Gastroesophageal sphincter (tissue), 4 donors: Measurements from ENCODE around the gene REX1BD. TPM values are rescaled to one million over a fixed set of nuclear protein-coding genes. Genes with fewer than 3 reads are reported as not detected.

Experiments
- ATAC-seq: fragments of 150-250 bp; one replicate; pipeline ENCODE4 v1.9.1; 2016; ENCODE audit warnings: mild to moderate bottlenecking, moderate library complexity
- H3K27ac ChIP-seq, 4 donors: fragments of 200-600 bp; sonication (generic) in 3 of 4; 1 replicate in 3 of 4; 2 replicates in 1 of 4; pipeline ENCODE4 v1.5.1; 2016 to 2019
- H3K27me3 ChIP-seq: fragments of 200-600 bp; sonication (generic); one replicate; pipeline ENCODE4 v1.5.1; 2019
- H3K36me3 ChIP-seq, 2 donors: fragments of 200-600 bp; sonication (generic); one replicate each; pipeline ENCODE4 v1.5.1; 2019; ENCODE audit warnings: control low read depth in 1 of 2
- H3K4me1 ChIP-seq, 3 donors: fragments of 200-600 bp; sonication (generic); 1 replicate in 2 of 3; 2 replicates in 1 of 3; pipeline ENCODE4 v1.5.1; 2016 to 2019; ENCODE audit warnings: control low read depth in 2 of 3
- H3K4me3 ChIP-seq, 2 donors: fragments of 200-600 bp; sonication (generic); one replicate each; pipeline ENCODE4 v1.5.1; 2019; ENCODE audit warnings: mild to moderate bottlenecking in 1 of 2, moderate library complexity in 1 of 2
- H3K9me3 ChIP-seq, 3 donors: fragments of 200-600 bp; sonication (generic); one replicate each; pipeline ENCODE4 v1.5.1; 2017 to 2019; ENCODE audit warnings: control low read depth in 2 of 3
- CTCF ChIP-seq, 4 experiments: fragments of 200-600 bp in 2 of 4; fragments of 450-650 bp in 2 of 4; sonication (generic) in 1 of 4; IDR thresholded peaks; one replicate each; pipeline ENCODE4 v1.5.1; 2017 to 2019; ENCODE audit warnings: antibody characterized with exemption in 4 of 4, mild to moderate bottlenecking in 2 of 4, moderate library complexity in 2 of 4
- EP300 ChIP-seq: sonication (generic); formaldehyde crosslinking; IDR thresholded peaks from one replicate; pipeline ENCODE4 v1.6.1; 2017; ENCODE audit warnings: antibody characterized with exemption, mild to moderate bottlenecking
- POLR2A ChIP-seq, 2 donors: fragments of 450-650 bp; IDR thresholded peaks; one replicate each; pipeline ENCODE4 v1.6.1; 2017; ENCODE audit warnings: antibody characterized with exemption in 2 of 2, mild to moderate bottlenecking in 2 of 2, moderate library complexity in 1 of 2
- POLR2AphosphoS5 ChIP-seq: sonication (generic); formaldehyde crosslinking; IDR thresholded peaks from one replicate; pipeline ENCODE4 v1.6.1; 2017; ENCODE audit warnings: antibody characterized with exemption
- WGBS, 2 donors: methylation state at CpG; one replicate each; pipeline ENCODE4 v1.1.5; 2018; ENCODE audit warnings: low coverage in 1 of 2; 5-methylcytosine and 5-hydroxymethylcytosine counted together
- total RNA-seq, 4 donors: library from RNA; depleted of rRNA; stranded (reverse); fragments of >200 nt; gene quantifications; one replicate each; pipeline ENCODE4 v1.1.0, GENCODE V29; 2016

The REX1BD gene
- total RNA-seq, 4 donors from 2014 or later = 64.8 to 72.6 (median 68.6) TPM

DNA sequence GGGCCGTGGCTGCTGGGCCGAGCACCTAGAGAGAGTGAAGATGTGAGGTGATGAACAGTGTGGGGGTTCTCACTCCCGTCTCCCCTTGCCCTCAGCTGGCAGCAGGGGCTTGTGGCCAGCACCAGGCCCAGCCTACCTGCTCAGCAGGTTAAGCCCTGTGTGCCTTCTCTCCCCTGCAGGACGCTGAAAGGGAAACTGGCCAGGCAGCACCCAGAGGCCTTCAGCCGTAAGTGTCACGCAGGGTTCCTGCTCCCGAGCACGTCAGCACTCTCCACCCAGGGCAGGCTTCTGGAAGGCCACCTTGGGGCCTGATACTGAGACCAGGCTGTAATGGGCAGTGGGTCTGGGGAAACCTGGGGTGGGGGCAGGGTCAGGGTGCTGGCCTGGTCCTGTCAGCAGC, 21.6 kb upstream of the REX1BD start:
- no peak for ATAC-seq
- no peaks in the 10 kb centered on the region for H3K9me3 ChIP-seq
- H3K4me1 ChIP-seq = peaks cover 0 to 15% (median 3%) of the 10 kb centered on the region in 3 donors
- H3K4me3 ChIP-seq = no peak overlapping the region
- WGBS, 2 donors = 80% methylated on average over 1 to 2 of the region's 8 CpGs
- TF ChIP-seq POLR2AphosphoS5 = no peak
- no peak for TF ChIP-seq POLR2A (IDR thresholded peaks at IDR 0.05)
- TF ChIP-seq CTCF (IDR thresholded peaks at IDR 0.05) = no peak
- TF ChIP-seq EP300 = no peak
- no peak overlapping the region for H3K27ac ChIP-seq
- peaks cover 0 to 80% of the 10 kb centered on the region in 2 donors for H3K36me3 ChIP-seq
- H3K27me3 ChIP-seq = no peaks in the 10 kb centered on the region

DNA sequence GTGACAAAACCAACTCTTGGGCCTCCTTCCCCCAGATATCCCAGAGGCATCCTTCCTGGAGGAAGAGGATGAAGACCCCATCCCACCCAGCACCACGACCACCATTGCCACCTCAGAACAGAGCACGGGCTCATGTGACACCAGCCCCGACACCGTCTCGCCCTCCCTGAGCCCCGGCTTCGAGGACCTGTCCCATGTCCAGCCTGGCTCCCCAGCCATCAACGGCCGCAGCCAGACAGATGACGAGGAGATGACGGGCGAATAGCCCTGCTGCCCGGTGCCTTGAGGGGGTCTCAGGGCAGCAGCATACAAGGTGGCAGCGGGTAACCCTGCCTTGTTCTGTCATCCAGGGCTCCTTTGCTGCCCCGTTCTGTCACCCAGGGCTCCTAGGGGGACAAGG, 20.2 kb upstream of the REX1BD start:
- H3K36me3 ChIP-seq = peaks cover 0 to 69% of the 10 kb centered on the region in 2 donors
- WGBS, 2 donors = 85 to 100% methylated on average over 1 to 2 of the region's 15 CpGs

GRCh38 chr19:18571564-18572344, 16.8 kb upstream of the REX1BD start, which contains the start of gene UBA52:
TSS of gene UBA52 (plus strand) at chr19:18571857. CDS start at chr19:18573301, 1,444 bp downstream.
- Histone ChIP-seq H3K4me3 (peak within 1 kb of the TSS; percentile 52 to 96), H3K36me3 (peaks cover 0 to 69% of the 10 kb centered on the region in 2 donors), H3K27me3 (no peaks in the 10 kb centered on the region), H3K27ac (peak within 1 kb of the TSS; percentile 68 to 96 (median 94)), H3K9me3 (no peaks in the 10 kb centered on the region), H3K4me1 (peaks cover 4 to 34% (median 15%) of the 10 kb centered on the region in 3 donors)
- peak; percentile 94 to 96 for TF ChIP-seq POLR2A (IDR thresholded peaks at IDR 0.05)
- TF ChIP-seq CTCF (IDR thresholded peaks at IDR 0.05) = peak in 1 of 4 experiments; percentile 17
- TF ChIP-seq POLR2AphosphoS5 = peak; percentile 95
- TF ChIP-seq EP300 = no peak
- WGBS, 2 donors = 0% methylated on average over 2 to 10 of the region's 75 CpGs
- peak; percentile 97 for ATAC-seq

More for the DNA sequence above, 20.2 kb upstream of the REX1BD start:
- H3K4me3 ChIP-seq = no peak overlapping the region
- H3K4me1 ChIP-seq = peaks cover 4 to 22% (median 12%) of the 10 kb centered on the region in 3 donors
- H3K27ac ChIP-seq = no peak overlapping the region
- ATAC-seq = no peak
- TF ChIP-seq POLR2AphosphoS5 (no peak), EP300 (no peak), POLR2A (IDR thresholded peaks at IDR 0.05) (no peak), CTCF (IDR thresholded peaks at IDR 0.05) (no peak)
- H3K9me3 ChIP-seq = no peaks in the 10 kb centered on the region
- H3K27me3 ChIP-seq = no peaks in the 10 kb centered on the region

DNA sequence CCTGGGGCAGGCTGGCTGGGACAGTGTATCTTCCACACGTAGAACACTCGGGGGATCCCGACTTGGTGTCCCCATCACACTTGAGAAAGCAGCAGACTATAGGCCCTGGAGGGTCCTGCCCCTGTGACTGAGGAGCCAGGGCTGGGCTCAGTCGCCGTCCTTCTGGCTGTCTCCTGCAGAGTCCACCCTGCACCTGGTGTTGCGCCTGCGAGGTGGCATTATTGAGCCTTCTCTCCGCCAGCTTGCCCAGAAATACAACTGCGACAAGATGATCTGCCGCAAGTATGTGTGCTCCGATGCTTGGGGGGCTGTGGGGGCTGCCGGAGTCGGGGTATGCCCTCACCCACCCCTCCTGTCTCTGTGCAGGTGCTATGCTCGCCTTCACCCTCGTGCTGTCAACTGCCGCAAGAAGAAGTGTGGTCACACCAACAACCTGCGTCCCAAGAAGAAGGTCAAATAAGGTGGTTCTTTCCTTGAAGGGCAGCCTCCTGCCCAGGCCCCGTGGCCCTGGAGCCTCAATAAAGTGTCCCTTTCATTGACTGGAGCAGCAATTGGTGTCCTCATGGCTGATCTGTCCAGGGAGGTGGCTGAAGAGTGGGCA, 13.8 kb upstream of the REX1BD start:
- peaks cover 0 to 57% of the 10 kb centered on the region in 2 donors for H3K36me3 ChIP-seq
- WGBS, 2 donors = 100% methylated on average over 3 of the region's 18 CpGs; no CpG with 5 or more reads in 1 of the 2 donors
- no peak for ATAC-seq

More for the DNA sequence above, 13.8 kb upstream of the REX1BD start:
- Histone ChIP-seq H3K27ac (no peak overlapping the region), H3K27me3 (no peaks in the 10 kb centered on the region), H3K9me3 (no peaks in the 10 kb centered on the region), H3K4me3 (no peak overlapping the region), H3K4me1 (peaks cover 4 to 34% (median 15%) of the 10 kb centered on the region in 3 donors)
- TF ChIP-seq CTCF (IDR thresholded peaks at IDR 0.05) = no peak
- no peak for TF ChIP-seq POLR2AphosphoS5
- TF ChIP-seq EP300 = no peak
